Suprapubic skin (tissue), 4 donors: ENCODE measurements around the gene AKAP13. TPM values are rescaled to one million over a fixed set of nuclear protein-coding genes. Genes with fewer than 3 reads are reported as not detected.
A peak's percentile ranks its signal among the peaks of the same experiment; 100 is the strongest.

Experiments
- DNase-seq, 2 donors: peaks; one replicate each; pipeline ENCODE4 v3.0.0-alpha.2; 2019; ENCODE audit warnings: low spot score in 2 of 2
- H3K27ac ChIP-seq: fragments of 200-600 bp; sonication (generic); one replicate; pipeline ENCODE4 v1.5.1; 2019
- H3K27me3 ChIP-seq: fragments of 200-600 bp; sonication (generic); one replicate; pipeline ENCODE4 v1.5.1; 2019
- H3K36me3 ChIP-seq: fragments of 200-600 bp; sonication (generic); one replicate; pipeline ENCODE4 v1.5.1; 2019
- H3K4me1 ChIP-seq: fragments of 200-600 bp; sonication (generic); one replicate; pipeline ENCODE4 v1.5.1; 2019
- H3K4me3 ChIP-seq: fragments of 200-600 bp; sonication (generic); one replicate; pipeline ENCODE4 v1.5.1; 2019; ENCODE audit warnings: mild to moderate bottlenecking
- H3K9me3 ChIP-seq: fragments of 200-600 bp; sonication (generic); one replicate; pipeline ENCODE4 v1.5.1; 2019
- CTCF ChIP-seq, 2 donors: fragments of 200-600 bp in 1 of 2; fragments of 450-650 bp in 1 of 2; sonication (generic) in 1 of 2; IDR thresholded peaks; one replicate each; pipeline ENCODE4 v1.5.1; 2016 to 2019; ENCODE audit warnings: antibody characterized with exemption in 2 of 2, mild to moderate bottlenecking in 1 of 2, moderate library complexity in 1 of 2
- EP300 ChIP-seq: sonication (generic); formaldehyde crosslinking; IDR thresholded peaks from one replicate; pipeline ENCODE4 v1.6.1; 2017; ENCODE audit warnings: antibody characterized with exemption
- POLR2A ChIP-seq, 2 donors: fragments of 450-650 bp; IDR thresholded peaks; one replicate each; pipeline ENCODE4 v1.6.1; 2017; ENCODE audit warnings: antibody characterized with exemption in 2 of 2, mild to moderate bottlenecking in 2 of 2, moderate library complexity in 2 of 2
- POLR2AphosphoS5 ChIP-seq, 3 donors: sonication (generic); formaldehyde crosslinking; IDR thresholded peaks; one replicate each; pipeline ENCODE4 v1.6.1; 2017; ENCODE audit warnings: antibody characterized with exemption in 3 of 3
- WGBS: methylation state at CpG from one replicate; pipeline ENCODE4 v1.1.5; 2018; 5-methylcytosine and 5-hydroxymethylcytosine counted together
- total RNA-seq, 4 donors: library from RNA; depleted of rRNA; stranded (reverse); fragments of >200 nt; gene quantifications; one replicate each; pipeline ENCODE4 v1.1.0, GENCODE V29; 2016

AKAP13 gene
- total RNA-seq, 4 donors from 2014 or later, result 124 to 249 (median 163) TPM

GRCh38 chr15:85618956-85619491, 238.6 kb downstream of the AKAP13 start:
- WGBS, result under 1% methylated on average over 8 of the region's 8 CpGs
- H3K27me3 ChIP-seq, result no peaks in the 10 kb centered on the region
- no peaks in the 10 kb centered on the region for H3K9me3 ChIP-seq
- H3K4me3 ChIP-seq, result peak overlapping the region; percentile 52
- no peaks in the 10 kb centered on the region for H3K36me3 ChIP-seq
- H3K27ac ChIP-seq, result peak overlapping the region; percentile 77
- H3K4me1 ChIP-seq, result peaks cover 69% of the 10 kb centered on the region
- TF ChIP-seq CTCF (IDR thresholded peaks at IDR 0.05), result no peak
- no peak for TF ChIP-seq EP300
- peak in 1 of 3 donors; percentile 61 for TF ChIP-seq POLR2AphosphoS5 (IDR thresholded peaks at IDR 0.05)
- TF ChIP-seq POLR2A (IDR thresholded peaks at IDR 0.05), result peak; percentile 58 to 72
- DNase-seq, result peak; percentile 87 to 88

GRCh38 chr15:85619992-85620689, 239.7 kb downstream of the AKAP13 start:
- H3K27me3 ChIP-seq, result no peaks in the 10 kb centered on the region
- no peak for TF ChIP-seq EP300
- TF ChIP-seq CTCF (IDR thresholded peaks at IDR 0.05), result no peak
- no peak for TF ChIP-seq POLR2AphosphoS5 (IDR thresholded peaks at IDR 0.05)
- no peak for TF ChIP-seq POLR2A (IDR thresholded peaks at IDR 0.05)
- no peak for DNase-seq
- H3K4me1 ChIP-seq, result peaks cover 75% of the 10 kb centered on the region
- no peaks in the 10 kb centered on the region for H3K9me3 ChIP-seq
- H3K27ac ChIP-seq, result peak overlapping the region; percentile 77
- no peaks in the 10 kb centered on the region for H3K36me3 ChIP-seq
- H3K4me3 ChIP-seq, result peak overlapping the region; percentile 52
- WGBS, result 57% methylated on average over 9 of the region's 9 CpGs

- WGBS, result 12% methylated on average over 3 of the region's 3 CpGs
- peaks cover 75% of the 10 kb centered on the region for H3K4me1 ChIP-seq
- H3K27ac ChIP-seq, result peak overlapping the region; percentile 77
- peak overlapping the region; percentile 52 for H3K4me3 ChIP-seq
- no peaks in the 10 kb centered on the region for H3K36me3 ChIP-seq
- H3K27me3 ChIP-seq, result no peaks in the 10 kb centered on the region
- no peak for DNase-seq
- no peaks in the 10 kb centered on the region for H3K9me3 ChIP-seq
- peak in 1 of 3 donors; percentile 66 for TF ChIP-seq POLR2AphosphoS5 (IDR thresholded peaks at IDR 0.05)
- peak in 1 of 2 donors; percentile 68 for TF ChIP-seq POLR2A (IDR thresholded peaks at IDR 0.05)
- no peak for TF ChIP-seq CTCF (IDR thresholded peaks at IDR 0.05)
- no peak for TF ChIP-seq EP300
Measured at GRCh38 chr15:85620690-85621049, 240.3 kb downstream of the AKAP13 start.

GRCh38 chr15:85621094-85621493, 240.7 kb downstream of the AKAP13 start:
- Histone ChIP-seq H3K4me1 (peaks cover 73% of the 10 kb centered on the region), H3K4me3 (peak overlapping the region; percentile 52), H3K9me3 (no peaks in the 10 kb centered on the region), H3K36me3 (no peaks in the 10 kb centered on the region), H3K27me3 (no peaks in the 10 kb centered on the region), H3K27ac (peak overlapping the region; percentile 77)
- WGBS, result 39% methylated on average over 4 of the region's 4 CpGs
- no peak for DNase-seq
- no peak for TF ChIP-seq EP300
- no peak for TF ChIP-seq POLR2AphosphoS5 (IDR thresholded peaks at IDR 0.05)
- TF ChIP-seq CTCF (IDR thresholded peaks at IDR 0.05), result no peak
- TF ChIP-seq POLR2A (IDR thresholded peaks at IDR 0.05), result no peak

- no peaks in the 10 kb centered on the region for H3K9me3 ChIP-seq
- H3K27me3 ChIP-seq, result no peaks in the 10 kb centered on the region
- 56% methylated on average over 6 of the region's 6 CpGs for WGBS
- H3K4me3 ChIP-seq, result peak overlapping the region; percentile 52
- DNase-seq, result no peak
- peaks cover 74% of the 10 kb centered on the region for H3K4me1 ChIP-seq
- peaks cover 8% of the 10 kb centered on the region for H3K36me3 ChIP-seq
- TF ChIP-seq POLR2A (IDR thresholded peaks at IDR 0.05) (no peak), EP300 (no peak), POLR2AphosphoS5 (IDR thresholded peaks at IDR 0.05) (no peak), CTCF (IDR thresholded peaks at IDR 0.05) (no peak)
- peak overlapping the region; percentile 77 for H3K27ac ChIP-seq
Measured at GRCh38 chr15:85622221-85622831, 241.9 kb downstream of the AKAP13 start.
